Epithelial cell of proximal tubule (primary cell): ENCODE measurements around the gene ITPR1. TPM values are rescaled to one million over a fixed set of nuclear protein-coding genes. Genes with fewer than 3 reads are reported as not detected.

Experiments
- DNase-seq: peaks from one replicate; pipeline ENCODE4 v3.0.0-alpha.2; 2011; ENCODE audit warnings: low read depth
- H3K4me3 ChIP-seq: 2 replicates; pipeline ENCODE4 v1.5.1; 2011; ENCODE audit warnings: low read depth, mild to moderate bottlenecking, low read length
- CTCF ChIP-seq: conservative IDR thresholded peaks from 2 replicates; pipeline ENCODE4 v1.5.1; 2012; ENCODE audit warnings: low read depth, mild to moderate bottlenecking, low read length
- total RNA-seq: library from RNA; depleted of rRNA; stranded (reverse); fragments of >200 nt; gene quantifications from 2 replicates; pipeline ENCODE4 v1.2.3, GENCODE V29; 2015

ITPR1 gene
- total RNA-seq, 1 donor from 2014 or later: 4.6 TPM

- no peak for TF ChIP-seq CTCF
- no peak for DNase-seq
- no peak overlapping the region for H3K4me3 ChIP-seq
Measured at GRCh38 chr3:4818986-4819693, 326.0 kb downstream of the ITPR1 start.

GRCh38 chr3:4819746-4820145 is 326.6 kb downstream of the ITPR1 start:
- no peak for TF ChIP-seq CTCF
- H3K4me3 ChIP-seq: no peak overlapping the region
- no peak for DNase-seq

- DNase-seq: no peak
- no peak for TF ChIP-seq CTCF
- H3K4me3 ChIP-seq: no peak overlapping the region
Measured at GRCh38 chr3:4820296-4821121, 327.4 kb downstream of the ITPR1 start.

- peak; percentile 38 for DNase-seq
- H3K4me3 ChIP-seq: no peak overlapping the region
- TF ChIP-seq CTCF: no peak
Measured at GRCh38 chr3:4821338-4821737, 328.2 kb downstream of the ITPR1 start.

GRCh38 chr3:4821975-4822374 is 328.8 kb downstream of the ITPR1 start:
- DNase-seq: no peak
- TF ChIP-seq CTCF: no peak
- H3K4me3 ChIP-seq: no peak overlapping the region

GRCh38 chr3:4822568-4822967 is 329.4 kb downstream of the ITPR1 start:
- TF ChIP-seq CTCF: no peak
- no peak for DNase-seq

GRCh38 chr3:4823385-4823784 is 330.2 kb downstream of the ITPR1 start:
- TF ChIP-seq CTCF: no peak
- no peak overlapping the region for H3K4me3 ChIP-seq
- no peak for DNase-seq

More at GRCh38 chr3:4822568-4822967, 329.4 kb downstream of the ITPR1 start:
- no peak overlapping the region for H3K4me3 ChIP-seq
